Measurements from ENCODE around the gene CYB5R3. TPM values are rescaled to one million over a fixed set of nuclear protein-coding genes. Genes with fewer than 3 reads are reported as not detected.

The CYB5R3 gene
- total RNA-seq: 100 to 1,000 TPM; 127 to 268 (median 155) TPM

DNA sequence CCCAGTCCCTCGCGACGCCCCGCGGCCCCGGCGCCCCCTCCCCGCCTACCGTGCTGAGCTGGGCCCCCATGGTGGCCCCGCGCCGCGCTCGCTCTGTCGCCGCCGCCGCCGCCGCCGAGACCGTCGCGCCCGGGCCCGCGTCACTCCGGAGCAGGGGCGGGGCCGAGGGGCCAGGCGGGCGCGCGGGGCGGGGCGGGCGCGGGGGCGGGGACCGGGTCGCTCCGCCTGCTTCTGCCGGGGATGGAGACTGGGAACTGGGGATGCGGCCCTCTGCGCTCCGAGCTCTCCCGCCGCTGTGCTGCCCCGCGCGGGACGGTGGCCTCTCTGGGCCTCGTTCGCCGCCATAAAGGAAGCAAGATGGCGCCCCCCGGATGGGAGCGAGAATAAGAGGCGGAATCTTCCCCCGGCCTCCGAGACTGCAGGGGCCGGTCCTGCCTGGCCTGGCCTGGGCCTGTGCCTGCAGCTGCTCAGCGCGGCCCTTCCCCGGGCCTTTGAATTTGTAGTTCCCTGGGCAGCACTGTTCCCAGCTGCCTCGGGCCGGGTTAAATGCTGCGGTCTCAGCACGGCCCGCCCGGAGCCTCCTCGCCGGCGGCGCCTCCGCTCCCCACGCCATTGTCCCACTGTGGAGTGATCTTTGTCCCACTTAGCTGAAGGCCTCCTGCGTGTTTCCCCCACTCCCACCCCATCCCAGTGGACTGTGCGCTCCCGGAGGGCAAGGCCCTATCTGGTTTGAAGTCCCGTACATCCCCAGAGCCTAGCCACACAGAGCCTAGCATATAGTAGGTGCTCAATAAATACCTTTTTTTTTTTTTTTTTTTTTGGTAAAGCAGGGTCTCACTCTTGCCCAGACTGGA is at the start of gene CYB5R3:
TSS of gene CYB5R3 (minus strand) at position 147 of the 854 bp plus-strand sequence. CDS start at position 70, 77 bp downstream.
- H3K4me1 ChIP-seq: peaks cover 0 to 46% (median 39%) of the 10 kb centered on the region in 3 donors
- H3K36me3 ChIP-seq: no peaks in the 10 kb centered on the region
- H3K9me3 ChIP-seq: no peaks in the 10 kb centered on the region
- ATAC-seq: peak; percentile 91
- H3K4me3 ChIP-seq: peak within 1 kb of the TSS; percentile 78 to 87
- TF ChIP-seq, protein P1, sequence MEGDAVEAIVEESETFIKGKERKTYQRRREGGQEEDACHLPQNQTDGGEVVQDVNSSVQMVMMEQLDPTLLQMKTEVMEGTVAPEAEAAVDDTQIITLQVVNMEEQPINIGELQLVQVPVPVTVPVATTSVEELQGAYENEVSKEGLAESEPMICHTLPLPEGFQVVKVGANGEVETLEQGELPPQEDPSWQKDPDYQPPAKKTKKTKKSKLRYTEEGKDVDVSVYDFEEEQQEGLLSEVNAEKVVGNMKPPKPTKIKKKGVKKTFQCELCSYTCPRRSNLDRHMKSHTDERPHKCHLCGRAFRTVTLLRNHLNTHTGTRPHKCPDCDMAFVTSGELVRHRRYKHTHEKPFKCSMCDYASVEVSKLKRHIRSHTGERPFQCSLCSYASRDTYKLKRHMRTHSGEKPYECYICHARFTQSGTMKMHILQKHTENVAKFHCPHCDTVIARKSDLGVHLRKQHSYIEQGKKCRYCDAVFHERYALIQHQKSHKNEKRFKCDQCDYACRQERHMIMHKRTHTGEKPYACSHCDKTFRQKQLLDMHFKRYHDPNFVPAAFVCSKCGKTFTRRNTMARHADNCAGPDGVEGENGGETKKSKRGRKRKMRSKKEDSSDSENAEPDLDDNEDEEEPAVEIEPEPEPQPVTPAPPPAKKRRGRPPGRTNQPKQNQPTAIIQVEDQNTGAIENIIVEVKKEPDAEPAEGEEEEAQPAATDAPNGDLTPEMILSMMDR (IDR thresholded peaks at IDR 0.05): peak in 1 of 4 experiments; percentile 44
- peak in 1 of 2 donors; percentile 24 for TF ChIP-seq POLR2A (IDR thresholded peaks at IDR 0.05)
- peak; percentile 37 for TF ChIP-seq POLR2AphosphoS5 (IDR thresholded peaks at IDR 0.05)
- no peak for TF ChIP-seq EP300 (IDR thresholded peaks at IDR 0.05)
- 77% methylated on average over 3 of the region's 81 CpGs; no CpG with 5 or more reads in 1 of the 2 donors for WGBS, 2 donors (ENCODE audit: low coverage in 1 of 2)
- no peaks in the 10 kb centered on the region for H3K27me3 ChIP-seq
- peak within 1 kb of the TSS; percentile 84 to 94 (median 92) for H3K27ac ChIP-seq

DNA sequence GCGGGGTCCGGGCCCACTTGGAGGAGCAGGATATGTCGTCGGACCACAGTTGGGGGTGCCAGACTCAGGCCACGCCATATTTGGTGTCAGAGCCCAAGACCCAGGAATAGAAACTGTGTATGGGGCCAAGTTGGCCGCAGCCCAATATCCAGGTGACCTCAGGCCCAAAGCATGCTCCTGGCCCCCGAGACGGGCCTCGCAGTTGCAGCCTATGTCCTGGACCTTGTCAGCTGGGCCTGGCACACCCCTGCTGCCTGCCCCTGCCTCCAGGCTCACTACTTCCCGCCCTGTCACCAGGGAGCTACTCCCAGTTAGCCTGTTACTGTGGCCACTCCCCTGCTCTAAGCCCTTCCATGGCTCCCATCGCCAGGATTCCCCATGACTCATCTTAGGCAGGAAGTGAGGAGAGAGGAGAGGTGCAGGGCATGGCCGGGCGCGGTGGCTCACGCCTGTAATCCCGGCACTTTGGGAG is 48.4 kb upstream of the CYB5R3 start:
- no peaks in the 10 kb centered on the region for H3K27me3 ChIP-seq
- no CpG with 5 or more reads among the region's 16 CpGs for WGBS, 2 donors (ENCODE audit: low coverage in 1 of 2)
- TF ChIP-seq POLR2AphosphoS5 (IDR thresholded peaks at IDR 0.05) (peak; percentile 98), POLR2A (IDR thresholded peaks at IDR 0.05) (no peak), EP300 (IDR thresholded peaks at IDR 0.05) (peak; percentile 4)
- TF ChIP-seq, protein P1 (IDR thresholded peaks at IDR 0.05): no peak
- H3K36me3 ChIP-seq: peaks cover 0 to 27% of the 10 kb centered on the region in 2 donors
- no peak overlapping the region for H3K4me3 ChIP-seq
- ATAC-seq: peak; percentile 94
- peaks cover 0 to 100% (median 59%) of the 10 kb centered on the region in 3 donors for H3K4me1 ChIP-seq
- no peaks in the 10 kb centered on the region for H3K9me3 ChIP-seq
- H3K27ac ChIP-seq: peak overlapping the region; percentile 89 to 94 (median 90)

DNA sequence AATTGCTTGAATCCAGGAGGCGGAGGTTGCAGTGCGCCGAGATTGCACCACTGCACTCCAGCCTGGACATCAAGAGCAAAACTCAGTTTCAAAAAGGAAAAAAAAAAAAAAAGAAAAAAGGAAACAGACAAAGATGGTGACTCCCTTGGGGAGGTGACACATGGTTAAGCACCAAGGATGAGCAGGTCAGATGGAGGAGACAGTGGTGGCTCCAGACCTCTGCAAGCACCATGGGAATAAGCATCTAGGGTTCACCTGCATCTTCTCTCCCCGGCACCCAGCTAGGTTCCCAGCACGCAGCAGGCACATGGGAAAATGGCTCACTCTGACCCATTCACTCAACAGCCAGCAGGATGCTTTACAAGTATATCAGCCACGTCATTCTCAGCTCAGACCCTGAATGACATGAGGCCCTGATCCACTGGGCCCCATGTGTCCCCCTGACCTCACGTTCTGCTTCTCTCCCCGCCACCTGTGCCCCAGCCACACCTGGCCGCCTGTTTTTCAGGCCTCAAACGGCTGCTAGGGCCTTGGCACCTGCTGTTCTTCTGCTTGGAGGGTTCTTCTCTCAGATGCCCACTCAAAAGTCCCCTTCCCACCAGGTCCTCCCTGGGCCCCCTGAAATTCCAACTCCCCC is 47.3 kb upstream of the CYB5R3 start:
- peaks cover 0 to 37% of the 10 kb centered on the region in 2 donors for H3K36me3 ChIP-seq
- peaks cover 0 to 100% (median 59%) of the 10 kb centered on the region in 3 donors for H3K4me1 ChIP-seq
- no peaks in the 10 kb centered on the region for H3K27me3 ChIP-seq
- no peaks in the 10 kb centered on the region for H3K9me3 ChIP-seq
- WGBS, 2 donors (ENCODE audit: low coverage in 1 of 2): 65 to 81% methylated on average over 3 to 7 of the region's 10 CpGs
- H3K27ac ChIP-seq: peak overlapping the region; percentile 69 to 91 (median 90)
- no peak for ATAC-seq
- TF ChIP-seq, protein P1 (IDR thresholded peaks at IDR 0.05): no peak
- TF ChIP-seq EP300 (IDR thresholded peaks at IDR 0.05) (no peak), POLR2A (IDR thresholded peaks at IDR 0.05) (no peak), POLR2AphosphoS5 (IDR thresholded peaks at IDR 0.05) (no peak)
- H3K4me3 ChIP-seq: no peak overlapping the region

DNA sequence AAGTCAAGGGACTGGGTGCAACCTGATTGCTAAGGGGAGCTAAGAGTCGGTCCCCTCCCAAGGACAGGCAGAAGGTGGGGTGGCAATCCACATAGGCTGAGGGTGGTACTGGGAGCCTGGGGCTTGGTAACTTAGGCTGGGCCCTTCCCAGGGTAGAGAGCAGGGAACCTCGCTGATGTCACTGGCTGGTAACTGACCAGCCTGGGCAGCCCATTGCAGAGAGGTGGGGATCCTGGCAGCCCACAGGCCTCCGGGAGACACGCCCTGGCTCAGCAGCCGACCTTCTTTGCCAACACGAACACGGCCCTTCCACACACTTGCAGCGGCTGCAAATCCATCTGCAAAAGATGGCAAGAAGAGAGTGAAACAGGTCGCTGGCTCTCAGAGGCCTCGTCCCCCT is 46.1 kb upstream of the CYB5R3 start:
- peak; percentile 14 for ATAC-seq
- H3K4me3 ChIP-seq: no peak overlapping the region
- no peaks in the 10 kb centered on the region for H3K9me3 ChIP-seq
- H3K4me1 ChIP-seq: peaks cover 2 to 98% (median 56%) of the 10 kb centered on the region in 3 donors
- peaks cover 0 to 40% of the 10 kb centered on the region in 2 donors for H3K36me3 ChIP-seq
- TF ChIP-seq EP300 (IDR thresholded peaks at IDR 0.05): no peak
- peak; percentile 55 for TF ChIP-seq POLR2AphosphoS5 (IDR thresholded peaks at IDR 0.05)
- 60% methylated on average over 1 of the region's 10 CpGs; no CpG with 5 or more reads in 1 of the 2 donors for WGBS, 2 donors (ENCODE audit: low coverage in 1 of 2)
- peak overlapping the region; percentile 69 to 91 (median 90) for H3K27ac ChIP-seq
- no peaks in the 10 kb centered on the region for H3K27me3 ChIP-seq

Measured in gastroesophageal sphincter (tissue), 4 donors.